HEK293 (cell line): ENCODE results near the gene PELI3.
"Not testable (repeated sequence)": the region's sequence is repeated elsewhere in the genome, so short reads cannot be mapped to it uniquely, and the experiment has no call there.

Source experiments
- CTCF ChIA-PET: fragments of 350-600 bp; formaldehyde crosslinking; extraction: SDS; loops from one replicate; lab custom pipeline; 2021; ENCODE audit warnings: antibody characterized with exemption; lab: Yijun Ruan, JAX
- POLR2A ChIA-PET: fragments of 300-600 bp; formaldehyde crosslinking; extraction: SDS; loops from one replicate; lab custom pipeline; 2020; ENCODE audit warnings: antibody characterized with exemption, inconsistent platforms; lab: Yijun Ruan, JAX
- H3K27ac ChIP-seq: fragments of 200-500 bp; sonication (Bioruptor generic); 2 replicates; pipeline ENCODE4 v1.5.1; 2014; ENCODE audit warnings: low read depth, low read length, control low read depth, inconsistent platforms; ENCODE audit errors: extremely low read depth
- H3K36me3 ChIP-seq, 2 experiments: fragments of 200-500 bp in 1 of 2; sonication (Bioruptor generic) in 1 of 2; 1 replicate in 1 of 2; 2 replicates in 1 of 2; pipeline ENCODE4 v1.5.1; 2014 to 2017; ENCODE audit warnings: inconsistent platforms in 2 of 2, low read length in 2 of 2; ENCODE audit not compliant: control insufficient read depth in 2 of 2, insufficient read depth in 1 of 2
- H3K4me1 ChIP-seq: fragments of 200-500 bp; sonication (Bioruptor generic); 2 replicates; pipeline ENCODE4 v1.5.1; 2014; ENCODE audit warnings: mild to moderate bottlenecking, low read length, inconsistent platforms; ENCODE audit not compliant: control insufficient read depth, insufficient read depth
- H3K4me3 ChIP-seq: 2 replicates; pipeline ENCODE4 v1.5.1; 2011; ENCODE audit warnings: low read depth, mild to moderate bottlenecking, control low read depth, low read length, moderate library complexity
- H3K9me3 ChIP-seq: fragments of 200-500 bp; sonication (Bioruptor generic); 2 replicates; pipeline ENCODE4 v1.5.1; 2014; ENCODE audit warnings: low read depth, low read length, inconsistent platforms; ENCODE audit not compliant: control insufficient read depth, insufficient read depth
- GFI1B ChIP-seq: fragments of 450-650 bp; formaldehyde crosslinking; IDR thresholded peaks from 2 replicates; pipeline ENCODE4 v1.5.1; 2016; ENCODE audit warnings: missing biosample characterization, missing genetic modification characterization
- PRDM1 ChIP-seq: fragments of 450-650 bp; formaldehyde crosslinking; IDR thresholded peaks from 2 replicates; pipeline ENCODE4; 2016; ENCODE audit warnings: missing biosample characterization, missing genetic modification characterization
- ZBTB17 ChIP-seq: fragments of 450-650 bp; formaldehyde crosslinking; IDR thresholded peaks from 2 replicates; pipeline ENCODE4 v1.5.1; 2016; ENCODE audit warnings: missing biosample characterization, missing genetic modification characterization
- ZNF112 ChIP-seq: fragments of 450-650 bp; formaldehyde crosslinking; IDR thresholded peaks from 2 replicates; pipeline ENCODE4 v1.5.0; 2017; ENCODE audit warnings: missing biosample characterization, missing genetic modification characterization
- ZNF121 ChIP-seq: fragments of 450-650 bp; formaldehyde crosslinking; IDR thresholded peaks from 2 replicates; pipeline ENCODE4 v1.5.1; 2016; ENCODE audit warnings: missing biosample characterization, missing genetic modification characterization
- ZNF2 ChIP-seq: fragments of 450-650 bp; formaldehyde crosslinking; IDR thresholded peaks from 2 replicates; pipeline ENCODE4 v1.5.1; 2016; ENCODE audit warnings: missing biosample characterization, missing genetic modification characterization
- ZNF311 ChIP-seq: fragments of 450-650 bp; formaldehyde crosslinking; IDR thresholded peaks from 2 replicates; pipeline ENCODE4 v1.5.1; 2017; ENCODE audit warnings: missing biosample characterization, missing genetic modification characterization, borderline replicate concordance
- ZNF366 ChIP-seq: fragments of 450-650 bp; formaldehyde crosslinking; conservative IDR thresholded peaks from 2 replicates; pipeline ENCODE4 v1.5.1; 2016; ENCODE audit warnings: missing biosample characterization, missing genetic modification characterization
- ZNF394 ChIP-seq: fragments of 450-650 bp; formaldehyde crosslinking; IDR thresholded peaks from 2 replicates; pipeline ENCODE4 v1.5.1; 2016; ENCODE audit warnings: missing biosample characterization, missing genetic modification characterization, mild to moderate bottlenecking, moderate library complexity, borderline replicate concordance
- ZNF555 ChIP-seq: fragments of 450-650 bp; formaldehyde crosslinking; conservative IDR thresholded peaks from 2 replicates; pipeline ENCODE4 v1.5.1; 2017; ENCODE audit warnings: missing biosample characterization, mild to moderate bottlenecking, missing genetic modification characterization, inconsistent platforms
- ZNF596 ChIP-seq: fragments of 450-650 bp; IDR thresholded peaks from 2 replicates; pipeline ENCODE4 v1.5.0; 2018; ENCODE audit warnings: missing biosample characterization, mild to moderate bottlenecking, missing genetic modification characterization, moderate library complexity
- ZNF654 ChIP-seq: fragments of 450-650 bp; formaldehyde crosslinking; IDR thresholded peaks from 2 replicates; pipeline ENCODE4 v1.5.1; 2016; ENCODE audit warnings: low read depth, missing biosample characterization, missing genetic modification characterization
- ZNF670 ChIP-seq: fragments of 450-650 bp; formaldehyde crosslinking; IDR thresholded peaks from 2 replicates; pipeline ENCODE4 v1.5.1; 2016; ENCODE audit warnings: missing biosample characterization, missing genetic modification characterization, low read depth
- ZNF785 ChIP-seq: fragments of 450-650 bp; formaldehyde crosslinking; IDR thresholded peaks from 2 replicates; pipeline ENCODE4 v1.5.1; 2016; ENCODE audit warnings: missing biosample characterization, missing genetic modification characterization
- TF ChIP-seq, protein P1 (sequence below): fragments of 450-650 bp; formaldehyde crosslinking; IDR thresholded peaks from 2 replicates; pipeline ENCODE4 v1.5.1; 2016; ENCODE audit warnings: missing biosample characterization, missing genetic modification characterization
- TF ChIP-seq, protein P2 (sequence below): fragments of 450-650 bp; formaldehyde crosslinking; conservative IDR thresholded peaks from 2 replicates; pipeline ENCODE4 v1.5.1; 2016; ENCODE audit warnings: low read depth, missing biosample characterization, missing genetic modification characterization

PELI3 gene

DNA sequence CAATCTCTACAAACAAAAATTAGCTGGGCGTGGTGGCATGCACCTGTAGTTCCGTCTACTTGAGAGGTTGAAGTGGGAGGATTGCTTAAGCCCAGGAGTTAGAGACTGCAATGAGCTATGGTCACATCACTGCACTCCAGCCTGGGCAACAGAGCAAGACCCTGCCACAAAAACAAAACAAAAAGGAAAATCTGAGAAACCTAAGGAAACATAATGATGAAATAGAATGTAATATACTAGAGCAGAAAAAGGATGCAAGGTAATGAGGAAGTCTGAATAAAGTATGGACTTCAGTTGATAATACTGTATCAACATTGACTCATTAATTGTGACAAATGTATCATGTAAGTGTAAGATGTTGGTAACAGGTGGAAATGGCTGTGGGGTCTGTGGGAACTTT, 37.8 kb upstream of the PELI3 start:
- H3K9me3 ChIP-seq, result no peaks in the 10 kb centered on the region
- H3K27ac ChIP-seq, result no peak overlapping the region
- POLR2A ChIA-PET, result interaction anchor here (1.8 kb wide), 1 partner anchor 20 kb away, joined by 4 read pairs; no protein-coding TSS in a partner anchor
- TF ChIP-seq ZNF596 (no peak), ZNF121 (tag by site-specific recombination) (0 out of 2 replicates have a peak, but pooled peaks have one; percentile 34), ZNF394 (tag by site-specific recombination) (no peak)
- H3K4me3 ChIP-seq, result no peak overlapping the region
- CTCF ChIA-PET, result interaction anchor here (0.6 to 5.7 kb wide), 18 partner anchors 8 to 280 kb away, joined by 3 to 79 read pairs (median 4); partner anchors contain the start of genes MRPL11, NPAS4 and SLC29A2
- no peaks in the 10 kb centered on the region for H3K4me1 ChIP-seq
- H3K36me3 ChIP-seq, result peaks cover 0 to 3% of the 10 kb centered on the region in 2 experiments; a peak in 2 of 3 replicates

DNA sequence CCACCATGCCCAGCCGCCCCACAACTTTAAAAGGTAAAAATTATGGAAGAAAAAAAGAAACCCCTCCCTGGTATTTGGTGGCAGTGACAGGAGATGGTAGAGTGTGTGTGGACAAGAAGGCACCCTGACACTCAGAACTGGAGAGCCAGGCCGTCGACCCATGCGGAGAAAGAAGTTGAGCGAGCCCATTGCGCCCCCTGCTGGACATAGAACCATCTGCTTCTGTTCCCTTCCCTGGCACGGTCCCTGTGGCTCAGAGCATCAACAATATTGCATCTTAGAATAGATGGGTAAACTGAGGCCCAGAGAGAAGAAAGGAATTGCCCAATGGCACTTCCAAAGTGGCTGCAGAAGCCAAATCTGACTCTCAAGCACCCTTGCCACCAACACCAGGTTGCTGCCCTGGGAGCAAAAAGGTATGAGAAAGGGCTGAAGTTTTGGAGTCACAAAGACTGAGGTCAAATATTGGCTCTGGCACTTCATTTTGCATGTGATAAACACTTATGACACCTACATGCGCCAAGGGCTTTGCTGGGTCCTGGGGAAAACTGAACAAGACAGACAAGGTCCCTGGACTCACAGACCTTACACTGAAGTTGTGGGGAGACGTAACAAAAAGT, 36.6 kb upstream of the PELI3 start:
- POLR2A ChIA-PET, result interaction anchor here (1.8 kb wide), 1 partner anchor 21 kb away, joined by 4 read pairs; no protein-coding TSS in a partner anchor
- TF ChIP-seq ZNF654 (tag by site-specific recombination) (peak; percentile 70), ZNF311 (tag by site-specific recombination) (no peak), ZNF2 (tag by site-specific recombination) (0 out of 2 replicates have a peak, but pooled peaks have one; percentile 59)
- TF ChIP-seq, protein P1, sequence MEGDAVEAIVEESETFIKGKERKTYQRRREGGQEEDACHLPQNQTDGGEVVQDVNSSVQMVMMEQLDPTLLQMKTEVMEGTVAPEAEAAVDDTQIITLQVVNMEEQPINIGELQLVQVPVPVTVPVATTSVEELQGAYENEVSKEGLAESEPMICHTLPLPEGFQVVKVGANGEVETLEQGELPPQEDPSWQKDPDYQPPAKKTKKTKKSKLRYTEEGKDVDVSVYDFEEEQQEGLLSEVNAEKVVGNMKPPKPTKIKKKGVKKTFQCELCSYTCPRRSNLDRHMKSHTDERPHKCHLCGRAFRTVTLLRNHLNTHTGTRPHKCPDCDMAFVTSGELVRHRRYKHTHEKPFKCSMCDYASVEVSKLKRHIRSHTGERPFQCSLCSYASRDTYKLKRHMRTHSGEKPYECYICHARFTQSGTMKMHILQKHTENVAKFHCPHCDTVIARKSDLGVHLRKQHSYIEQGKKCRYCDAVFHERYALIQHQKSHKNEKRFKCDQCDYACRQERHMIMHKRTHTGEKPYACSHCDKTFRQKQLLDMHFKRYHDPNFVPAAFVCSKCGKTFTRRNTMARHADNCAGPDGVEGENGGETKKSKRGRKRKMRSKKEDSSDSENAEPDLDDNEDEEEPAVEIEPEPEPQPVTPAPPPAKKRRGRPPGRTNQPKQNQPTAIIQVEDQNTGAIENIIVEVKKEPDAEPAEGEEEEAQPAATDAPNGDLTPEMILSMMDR (tag by site-specific recombination), result peak; percentile 58
- CTCF ChIA-PET, result interaction anchor here (0.6 to 5.4 kb wide), 23 partner anchors 9 to 392 kb away, joined by 3 to 79 read pairs (median 6); partner anchors contain the start of genes NPAS4 and SLC29A2
- Histone ChIP-seq H3K27ac (no peak overlapping the region), H3K9me3 (no peaks in the 10 kb centered on the region), H3K4me3 (no peak overlapping the region), H3K36me3 (peaks cover 0 to 5% of the 10 kb centered on the region in 2 experiments; a peak in 2 of 3 replicates), H3K4me1 (no peaks in the 10 kb centered on the region)

DNA sequence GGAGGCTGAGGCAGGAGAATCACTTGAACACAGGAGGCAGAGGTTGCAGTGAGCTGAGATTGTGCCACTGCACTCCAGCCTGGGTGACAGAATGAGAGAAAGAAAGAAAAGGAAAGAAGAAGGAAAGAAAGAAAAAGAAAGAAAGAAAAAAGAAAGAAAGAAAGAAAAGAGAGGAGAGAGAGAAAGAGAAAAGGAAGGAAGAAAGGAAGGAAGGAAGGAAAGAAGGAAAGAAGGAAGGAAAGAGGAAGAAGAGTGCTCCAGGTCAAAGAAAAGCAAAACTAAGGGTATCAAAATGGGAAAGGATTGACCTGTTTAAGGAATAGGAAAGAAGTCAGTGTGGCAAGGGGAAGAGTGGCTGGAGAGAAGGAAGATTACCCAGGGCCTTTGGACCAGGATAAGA, 35.4 kb upstream of the PELI3 start:
- H3K4me1 ChIP-seq, H3K9me3 ChIP-seq, POLR2A ChIA-PET, H3K4me3 ChIP-seq, H3K27ac ChIP-seq: not testable (repeated sequence)
- peak; percentile 89 for TF ChIP-seq ZNF366 (tag by site-specific recombination)
- TF ChIP-seq PRDM1 (tag by site-specific recombination), result peak; percentile 41
- peaks cover 0 to 17% of the 10 kb centered on the region in 2 experiments; a peak in 2 of 3 replicates for H3K36me3 ChIP-seq
- CTCF ChIA-PET, result interaction anchor here (0.6 to 5.4 kb wide), 7 partner anchors 10 to 247 kb away, joined by 3 to 79 read pairs (median 3); no protein-coding TSS in a partner anchor

DNA sequence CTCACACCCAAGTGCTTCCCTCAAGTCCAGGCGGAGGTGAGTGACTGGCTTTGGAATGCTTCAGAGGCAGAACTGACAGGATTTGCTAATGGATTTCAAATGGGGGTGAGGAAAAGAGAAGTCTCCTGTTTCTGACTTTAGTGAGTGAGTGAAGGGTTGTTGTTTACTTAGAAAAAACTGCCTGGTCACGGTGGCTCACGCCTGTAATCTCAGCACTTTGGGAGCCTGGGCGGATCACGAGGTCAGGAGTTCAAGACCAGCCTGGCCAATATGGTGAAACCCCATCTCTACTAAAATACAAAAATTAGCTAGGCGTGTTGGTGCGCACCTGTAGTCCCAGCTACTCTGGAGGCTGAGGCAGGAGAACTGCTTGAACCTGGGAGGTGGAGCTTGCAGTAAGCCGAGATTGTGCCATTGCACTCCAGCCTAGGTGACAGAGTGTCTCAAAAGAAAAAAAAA, 34.8 kb upstream of the PELI3 start:
- POLR2A ChIA-PET, result interaction anchor here (0.9 kb wide), 1 partner anchor 10 kb away, joined by 4 read pairs; the partner anchor contains the start of gene NPAS4
- H3K4me1 ChIP-seq, result not testable (repeated sequence)
- CTCF ChIA-PET, result interaction anchor here (0.7 to 2.9 kb wide), 3 partner anchors 14 to 880 kb away, joined by 5 to 21 read pairs (median 5); no protein-coding TSS in a partner anchor

DNA sequence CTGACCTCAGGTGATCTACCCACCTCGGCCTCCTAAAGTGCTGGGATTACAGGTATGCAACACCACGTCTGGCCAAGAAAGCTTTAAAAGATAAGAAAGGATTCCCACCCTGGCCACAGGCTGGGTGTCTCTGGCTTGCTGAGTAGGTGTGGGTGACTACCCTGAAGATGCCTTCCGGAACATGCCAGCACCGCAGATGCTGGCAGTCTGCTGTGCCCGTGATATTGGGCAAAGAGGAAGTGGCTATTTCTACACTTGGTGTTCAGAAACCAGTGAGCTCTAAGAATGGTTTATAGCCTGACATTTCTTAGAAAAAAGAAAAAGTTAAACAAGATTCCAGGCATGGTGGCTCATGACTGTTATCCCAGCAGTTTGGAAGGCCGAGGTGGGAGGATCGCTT, 34.1 kb upstream of the PELI3 start:
- Histone ChIP-seq H3K9me3 (no peaks in the 10 kb centered on the region), H3K4me3 (no peak overlapping the region), H3K36me3 (peaks cover 0 to 27% of the 10 kb centered on the region in 2 experiments; a peak in 2 of 3 replicates), H3K4me1 (no peaks in the 10 kb centered on the region), H3K27ac (no peak overlapping the region)
- POLR2A ChIA-PET, result interaction anchor here (0.5 to 0.9 kb wide), 2 partner anchors 11 to 300 kb away, joined by 3 to 4 read pairs; partner anchors contain the start of gene NPAS4
- CTCF ChIA-PET, result interaction anchor here (0.6 to 2.9 kb wide), 7 partner anchors 14 to 880 kb away, joined by 3 to 21 read pairs (median 4); no protein-coding TSS in a partner anchor
- no peak for TF ChIP-seq ZNF555
- TF ChIP-seq ZNF112 (tag by site-specific recombination), result no peak
- TF ChIP-seq, protein P2, sequence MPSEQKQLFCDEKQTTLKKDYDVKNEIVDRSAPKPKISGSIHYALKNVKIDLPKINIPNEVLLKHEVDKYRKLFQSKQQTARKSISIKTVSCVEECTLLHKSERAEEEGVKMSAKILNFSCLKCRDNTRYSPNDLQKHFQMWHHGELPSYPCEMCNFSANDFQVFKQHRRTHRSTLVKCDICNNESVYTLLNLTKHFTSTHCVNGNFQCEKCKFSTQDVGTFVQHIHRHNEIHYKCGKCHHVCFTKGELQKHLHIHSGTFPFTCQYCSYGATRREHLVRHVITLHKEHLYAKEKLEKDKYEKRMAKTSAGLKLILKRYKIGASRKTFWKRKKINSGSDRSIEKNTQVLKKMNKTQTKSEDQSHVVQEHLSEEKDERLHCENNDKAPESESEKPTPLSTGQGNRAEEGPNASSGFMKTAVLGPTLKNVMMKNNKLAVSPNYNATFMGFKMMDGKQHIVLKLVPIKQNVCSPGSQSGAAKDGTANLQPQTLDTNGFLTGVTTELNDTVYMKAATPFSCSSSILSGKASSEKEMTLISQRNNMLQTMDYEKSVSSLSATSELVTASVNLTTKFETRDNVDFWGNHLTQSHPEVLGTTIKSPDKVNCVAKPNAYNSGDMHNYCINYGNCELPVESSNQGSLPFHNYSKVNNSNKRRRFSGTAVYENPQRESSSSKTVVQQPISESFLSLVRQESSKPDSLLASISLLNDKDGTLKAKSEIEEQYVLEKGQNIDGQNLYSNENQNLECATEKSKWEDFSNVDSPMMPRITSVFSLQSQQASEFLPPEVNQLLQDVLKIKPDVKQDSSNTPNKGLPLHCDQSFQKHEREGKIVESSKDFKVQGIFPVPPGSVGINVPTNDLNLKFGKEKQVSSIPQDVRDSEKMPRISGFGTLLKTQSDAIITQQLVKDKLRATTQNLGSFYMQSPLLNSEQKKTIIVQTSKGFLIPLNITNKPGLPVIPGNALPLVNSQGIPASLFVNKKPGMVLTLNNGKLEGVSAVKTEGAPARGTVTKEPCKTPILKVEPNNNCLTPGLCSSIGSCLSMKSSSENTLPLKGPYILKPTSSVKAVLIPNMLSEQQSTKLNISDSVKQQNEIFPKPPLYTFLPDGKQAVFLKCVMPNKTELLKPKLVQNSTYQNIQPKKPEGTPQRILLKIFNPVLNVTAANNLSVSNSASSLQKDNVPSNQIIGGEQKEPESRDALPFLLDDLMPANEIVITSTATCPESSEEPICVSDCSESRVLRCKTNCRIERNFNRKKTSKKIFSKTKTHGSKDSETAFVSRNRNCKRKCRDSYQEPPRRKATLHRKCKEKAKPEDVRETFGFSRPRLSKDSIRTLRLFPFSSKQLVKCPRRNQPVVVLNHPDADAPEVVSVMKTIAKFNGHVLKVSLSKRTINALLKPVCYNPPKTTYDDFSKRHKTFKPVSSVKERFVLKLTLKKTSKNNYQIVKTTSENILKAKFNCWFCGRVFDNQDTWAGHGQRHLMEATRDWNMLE (tag by site-specific recombination), result no peak
- TF ChIP-seq ZNF785 (tag by site-specific recombination), result no peak
- no peak for TF ChIP-seq GFI1B
- TF ChIP-seq ZNF670, result no peak

More for the DNA sequence above, 34.8 kb upstream of the PELI3 start:
- H3K36me3 ChIP-seq, result peaks cover 0 to 23% of the 10 kb centered on the region in 2 experiments; a peak in 2 of 3 replicates
- not testable (repeated sequence) for H3K27ac ChIP-seq, H3K4me3 ChIP-seq, H3K9me3 ChIP-seq
- TF ChIP-seq ZBTB17 (tag by site-specific recombination), result 0 out of 2 replicates have a peak, but pooled peaks have one; percentile 23
